GM23338 (cell line): Measurements from ENCODE around the gene KRTCAP2.

Source experiments
- CTCF ChIP-seq, 2 experiments: fragments of 200-600 bp in 1 of 2; sonication (generic) in 1 of 2; conservative IDR thresholded peaks; 2 replicates each; pipeline versions ENCODE4 v1.5.1 to v1.6.1; 2016 to 2017; ENCODE audit warnings: antibody characterized with exemption in 2 of 2, low read depth in 2 of 2, mild to moderate bottlenecking in 2 of 2, moderate library complexity in 1 of 2
- EZH2 ChIP-seq: fragments of 200-600 bp; sonication (generic); IDR thresholded peaks from one replicate; pipeline ENCODE4 v1.8.0; 2017; ENCODE audit warnings: antibody characterized with exemption, mild to moderate bottlenecking, low read depth; ENCODE audit not compliant: unreplicated experiment
- EZH2phosphoT487 ChIP-seq: fragments of 200-600 bp; sonication (generic); IDR thresholded peaks from one replicate; pipeline ENCODE4 v1.8.1; 2018; ENCODE audit warnings: antibody characterized with exemption; ENCODE audit not compliant: unreplicated experiment
- JUNB ChIP-seq: IDR thresholded peaks from one replicate; pipeline ENCODE4 v1.6.1; 2016; ENCODE audit warnings: antibody characterized with exemption; ENCODE audit not compliant: unreplicated experiment
- NANOG ChIP-seq: IDR thresholded peaks from 2 replicates; pipeline ENCODE4 v1.6.1; 2016; ENCODE audit warnings: antibody characterized with exemption, borderline replicate concordance
- POLR2AphosphoS5 ChIP-seq: IDR thresholded peaks from 2 replicates; pipeline ENCODE4 v1.6.1; 2016; ENCODE audit warnings: antibody characterized with exemption, low read depth
- STAT1 ChIP-seq: IDR thresholded peaks from one replicate; pipeline ENCODE4 v1.6.1; 2016; ENCODE audit warnings: antibody characterized with exemption; ENCODE audit not compliant: unreplicated experiment
- TF ChIP-seq, protein P1 (sequence below): IDR thresholded peaks from one replicate; pipeline ENCODE4 v1.6.1; 2018; ENCODE audit warnings: antibody characterized with exemption; ENCODE audit not compliant: unreplicated experiment

DNA sequence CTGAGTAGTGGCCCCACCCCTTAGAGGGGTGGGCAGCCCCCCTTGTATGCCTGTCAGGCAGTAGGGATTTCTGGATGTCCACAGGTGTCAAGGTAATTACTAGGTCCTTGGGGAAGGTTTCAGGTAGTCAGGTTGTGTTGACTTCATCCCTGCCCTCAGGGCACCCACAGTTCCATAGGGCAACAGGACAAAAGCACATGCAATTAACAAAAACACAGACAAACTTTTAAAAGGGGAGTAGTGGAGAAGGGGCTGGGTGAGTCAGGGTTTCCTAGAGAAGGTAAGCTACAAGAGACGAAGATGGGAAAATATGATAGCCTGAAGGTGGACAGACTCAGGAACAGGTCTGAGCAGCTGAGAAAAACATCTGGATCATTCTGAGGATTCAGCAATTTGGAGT, 14.1 kb downstream of the KRTCAP2 start:
- TF ChIP-seq CTCF (conservative IDR thresholded peaks at IDR 0.05; ENCODE audit: low read depth in 2 of 2) (no peak), EZH2 (no peak), NANOG (no peak), JUNB (no peak), POLR2AphosphoS5 (no peak), EZH2phosphoT487 (no peak), STAT1 (no peak)
- TF ChIP-seq, protein P1, sequence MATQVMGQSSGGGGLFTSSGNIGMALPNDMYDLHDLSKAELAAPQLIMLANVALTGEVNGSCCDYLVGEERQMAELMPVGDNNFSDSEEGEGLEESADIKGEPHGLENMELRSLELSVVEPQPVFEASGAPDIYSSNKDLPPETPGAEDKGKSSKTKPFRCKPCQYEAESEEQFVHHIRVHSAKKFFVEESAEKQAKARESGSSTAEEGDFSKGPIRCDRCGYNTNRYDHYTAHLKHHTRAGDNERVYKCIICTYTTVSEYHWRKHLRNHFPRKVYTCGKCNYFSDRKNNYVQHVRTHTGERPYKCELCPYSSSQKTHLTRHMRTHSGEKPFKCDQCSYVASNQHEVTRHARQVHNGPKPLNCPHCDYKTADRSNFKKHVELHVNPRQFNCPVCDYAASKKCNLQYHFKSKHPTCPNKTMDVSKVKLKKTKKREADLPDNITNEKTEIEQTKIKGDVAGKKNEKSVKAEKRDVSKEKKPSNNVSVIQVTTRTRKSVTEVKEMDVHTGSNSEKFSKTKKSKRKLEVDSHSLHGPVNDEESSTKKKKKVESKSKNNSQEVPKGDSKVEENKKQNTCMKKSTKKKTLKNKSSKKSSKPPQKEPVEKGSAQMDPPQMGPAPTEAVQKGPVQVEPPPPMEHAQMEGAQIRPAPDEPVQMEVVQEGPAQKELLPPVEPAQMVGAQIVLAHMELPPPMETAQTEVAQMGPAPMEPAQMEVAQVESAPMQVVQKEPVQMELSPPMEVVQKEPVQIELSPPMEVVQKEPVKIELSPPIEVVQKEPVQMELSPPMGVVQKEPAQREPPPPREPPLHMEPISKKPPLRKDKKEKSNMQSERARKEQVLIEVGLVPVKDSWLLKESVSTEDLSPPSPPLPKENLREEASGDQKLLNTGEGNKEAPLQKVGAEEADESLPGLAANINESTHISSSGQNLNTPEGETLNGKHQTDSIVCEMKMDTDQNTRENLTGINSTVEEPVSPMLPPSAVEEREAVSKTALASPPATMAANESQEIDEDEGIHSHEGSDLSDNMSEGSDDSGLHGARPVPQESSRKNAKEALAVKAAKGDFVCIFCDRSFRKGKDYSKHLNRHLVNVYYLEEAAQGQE, result no peak
